Loucy (cell line): ENCODE data around the gene PTCH1.

ENCODE experiments used
- H2AFZ ChIP-seq: fragments of 200-600 bp; sonication (generic); 2 replicates; pipeline ENCODE4 v1.6.0; 2016; ENCODE audit warnings: antibody characterized with exemption, mild to moderate bottlenecking, low read length, moderate library complexity
- H3F3A ChIP-seq: fragments of 200-600 bp; 2 replicates; pipeline ENCODE4 v1.6.0; 2016; ENCODE audit warnings: antibody characterized with exemption, low read depth, mild to moderate bottlenecking
- H3K27me3 ChIP-seq: fragments of 200-600 bp; sonication (generic); 2 replicates; pipeline ENCODE4 v1.6.1; 2014; ENCODE audit warnings: low read length, mild to moderate bottlenecking; ENCODE audit not compliant: insufficient read depth, poor library complexity, severe bottlenecking
- H3K36me3 ChIP-seq: fragments of 200-600 bp; sonication (generic); 2 replicates; pipeline ENCODE4 v1.6.1; 2016; ENCODE audit warnings: low read length; ENCODE audit not compliant: insufficient read depth
- H3K4me1 ChIP-seq: fragments of 200-600 bp; sonication (generic); 2 replicates; pipeline ENCODE4 v1.5.1; 2014; ENCODE audit warnings: low read length, mild to moderate bottlenecking; ENCODE audit not compliant: insufficient read depth, poor library complexity, severe bottlenecking
- H3K4me2 ChIP-seq: fragments of 200-600 bp; sonication (generic); 2 replicates; pipeline ENCODE4 v1.6.0; 2014; ENCODE audit warnings: antibody characterized with exemption, low read length, low read depth, mild to moderate bottlenecking; ENCODE audit not compliant: poor library complexity, severe bottlenecking
- H3K4me3 ChIP-seq: fragments of 200-600 bp; sonication (generic); 2 replicates; pipeline ENCODE4 v1.5.1; 2014; ENCODE audit warnings: low read length, mild to moderate bottlenecking, mixed read lengths; ENCODE audit not compliant: poor library complexity, severe bottlenecking
- H3K79me2 ChIP-seq: fragments of 200-600 bp; sonication (generic); 2 replicates; pipeline ENCODE4 v1.6.1; 2014; ENCODE audit warnings: low read length; ENCODE audit not compliant: insufficient read depth
- H3K9ac ChIP-seq: fragments of 200-600 bp; sonication (generic); 2 replicates; pipeline ENCODE4 v1.6.0; 2014; ENCODE audit warnings: mild to moderate bottlenecking, low read depth, low read length, moderate library complexity; ENCODE audit not compliant: poor library complexity, severe bottlenecking
- H3K9me2 ChIP-seq: fragments of 200-600 bp; sonication (generic); replicated peaks from 2 replicates; pipeline ENCODE4 v1.6.1; 2016; ENCODE audit warnings: low read depth, low read length, mixed read lengths
- H3K9me3 ChIP-seq: fragments of 200-600 bp; sonication (generic); 2 replicates; pipeline ENCODE4 v1.6.1; 2014; ENCODE audit warnings: mild to moderate bottlenecking, antibody characterized with exemption, low read length, low read depth; ENCODE audit not compliant: insufficient read depth
- H4K20me1 ChIP-seq: fragments of 200-600 bp; sonication (generic); 2 replicates; pipeline ENCODE4 v1.6.0; 2014; ENCODE audit warnings: antibody characterized with exemption, low read length, mild to moderate bottlenecking; ENCODE audit not compliant: insufficient read depth, poor library complexity, severe bottlenecking
- CTCF ChIP-seq: fragments of 200-600 bp; sonication (generic); conservative IDR thresholded peaks from 2 replicates; pipeline ENCODE4 v1.5.1; 2014; ENCODE audit warnings: mild to moderate bottlenecking, antibody characterized with exemption, low read length
- EZH2phosphoT487 ChIP-seq: fragments of 200-600 bp; IDR thresholded peaks from 2 replicates; pipeline ENCODE4 v1.6.1; 2018; ENCODE audit warnings: antibody characterized with exemption, mild to moderate bottlenecking, moderate library complexity, borderline replicate concordance

PTCH1 gene

GRCh38 chr9:95499847-95500246, 16.9 kb downstream of the PTCH1 start:
- H3K27me3 ChIP-seq: no peaks in the 10 kb centered on the region
- H3K36me3 ChIP-seq: no peaks in the 10 kb centered on the region
- H4K20me1 ChIP-seq: no peaks in the 10 kb centered on the region

GRCh38 chr9:95499046-95499676, 17.6 kb downstream of the PTCH1 start:
- Histone ChIP-seq H3K79me2 (no peaks in the 10 kb centered on the region), H2AFZ (no peak overlapping the region), H3K27me3 (no peaks in the 10 kb centered on the region), H3F3A (peaks cover 11% of the 10 kb centered on the region; the same call in 1 of the 2 replicates), H3K36me3 (no peaks in the 10 kb centered on the region), H3K9ac (no peak overlapping the region), H3K4me1 (peaks cover 23% of the 10 kb centered on the region), H4K20me1 (no peaks in the 10 kb centered on the region), H3K4me3 (no peak overlapping the region), H3K4me2 (no peak overlapping the region), H3K9me2 (no peaks in the 10 kb centered on the region), H3K9me3 (no peaks in the 10 kb centered on the region)
- TF ChIP-seq CTCF: no peak
- TF ChIP-seq EZH2phosphoT487: no peak

More at GRCh38 chr9:95499847-95500246, 16.9 kb downstream of the PTCH1 start:
- Histone ChIP-seq H3F3A (0 out of 2 replicates have a peak, but pooled peaks cover 5% of the 10 kb centered on the region), H3K9ac (no peak overlapping the region), H3K9me3 (no peaks in the 10 kb centered on the region), H3K4me1 (peaks cover 19% of the 10 kb centered on the region), H2AFZ (no peak overlapping the region), H3K4me3 (no peak overlapping the region), H3K79me2 (no peaks in the 10 kb centered on the region), H3K9me2 (no peaks in the 10 kb centered on the region), H3K4me2 (no peak overlapping the region)
- no peak for TF ChIP-seq CTCF
- no peak for TF ChIP-seq EZH2phosphoT487

- Histone ChIP-seq H3K9ac (no peak overlapping the region), H3K4me3 (no peak overlapping the region), H3K4me1 (peaks cover 24% of the 10 kb centered on the region), H3K9me2 (no peaks in the 10 kb centered on the region), H3F3A (peaks cover 11% of the 10 kb centered on the region; the same call in 1 of the 2 replicates), H4K20me1 (no peaks in the 10 kb centered on the region), H3K27me3 (no peaks in the 10 kb centered on the region), H3K79me2 (no peaks in the 10 kb centered on the region), H2AFZ (no peak overlapping the region), H3K36me3 (no peaks in the 10 kb centered on the region), H3K9me3 (no peaks in the 10 kb centered on the region), H3K4me2 (no peak overlapping the region)
- no peak for TF ChIP-seq EZH2phosphoT487
- TF ChIP-seq CTCF: no peak
Measured at GRCh38 chr9:95498641-95499040, 18.1 kb downstream of the PTCH1 start.
